ENCODE measurements around the gene DYRK1A. TPM values are rescaled to one million over a fixed set of nuclear protein-coding genes. Genes with fewer than 3 reads are reported as not detected.
A peak's percentile ranks its signal among the peaks of the same experiment; 100 is the strongest.

The DYRK1A gene
- total and polyA plus RNA-seq, 11 donors: 24.5 to 96.6 (median 69.0) TPM

GRCh38 chr21:37402251-37402867 is 35.8 kb downstream of the DYRK1A start:
- Histone ChIP-seq H3K4me3 (no peak overlapping the region), H3K27me3 (no peaks in the 10 kb centered on the region), H3K27ac (no peak overlapping the region), H3K9me3 (peaks cover 0 to 21% (median 5%) of the 10 kb centered on the region in 12 donors), H3K4me1 (peaks cover 0 to 79% (median 61%) of the 10 kb centered on the region in 12 donors), H3K36me3 (no peaks in the 10 kb centered on the region)
- DNase-seq (no peak), ATAC-seq (no peak)
- 77 to 96% (median 93%) methylated on average over 3 of the region's 3 CpGs for WGBS, 4 donors
- no peak for TF ChIP-seq CTCF (IDR thresholded peaks at IDR 0.05)
- TF ChIP-seq POLR2A (IDR thresholded peaks at IDR 0.05): no peak
- intact Hi-C loops (cut with DNase I): no loop called here

GRCh38 chr21:37405629-37406028 is 39.1 kb downstream of the DYRK1A start:
- Histone ChIP-seq H3K27me3 (no peaks in the 10 kb centered on the region), H3K9me3 (peaks cover 0 to 21% (median 5%) of the 10 kb centered on the region in 12 donors), H3K4me1 (peaks cover 5 to 78% (median 54%) of the 10 kb centered on the region in 12 donors), H3K4me3 (no peak overlapping the region), H3K27ac (no peak overlapping the region), H3K36me3 (no peaks in the 10 kb centered on the region)
- TF ChIP-seq CTCF (IDR thresholded peaks at IDR 0.05) (no peak), POLR2A (IDR thresholded peaks at IDR 0.05) (no peak)
- DNase-seq: no peak
- intact Hi-C loops (cut with DNase I): no loop called here
- ATAC-seq: peak in 1 of 4 donors; percentile 26
- WGBS, 4 donors: 60 to 64% (median 62%) methylated on average over 4 of the region's 4 CpGs

GRCh38 chr21:37407719-37408420 is 41.3 kb downstream of the DYRK1A start:
- WGBS, 4 donors: 42 to 46% (median 43%) methylated on average over 6 of the region's 6 CpGs
- DNase-seq: no peak
- Histone ChIP-seq H3K36me3 (no peaks in the 10 kb centered on the region), H3K27me3 (no peaks in the 10 kb centered on the region), H3K27ac (peak overlapping the region in 1 of 12 donors; percentile 28), H3K4me1 (peaks cover 6 to 91% (median 69%) of the 10 kb centered on the region in 12 donors), H3K9me3 (peaks cover 0 to 2% (median 0%) of the 10 kb centered on the region in 12 donors), H3K4me3 (no peak overlapping the region)
- intact Hi-C loops (cut with DNase I): no loop called here
- ATAC-seq: no peak
- TF ChIP-seq CTCF (IDR thresholded peaks at IDR 0.05) (no peak), POLR2A (IDR thresholded peaks at IDR 0.05) (no peak)

- Histone ChIP-seq H3K9me3 (no peaks in the 10 kb centered on the region), H3K27ac (peak overlapping the region in 1 of 12 donors; percentile 28), H3K4me1 (peaks cover 11 to 93% (median 76%) of the 10 kb centered on the region in 12 donors), H3K27me3 (no peaks in the 10 kb centered on the region), H3K4me3 (no peak overlapping the region), H3K36me3 (no peaks in the 10 kb centered on the region)
- 67 to 86% (median 80%) methylated on average over 2 of the region's 2 CpGs for WGBS, 4 donors
- peak in 2 of 4 donors; percentile 19 to 37 for ATAC-seq
- intact Hi-C loops (cut with DNase I): no loop called here
- TF ChIP-seq CTCF (IDR thresholded peaks at IDR 0.05) (no peak), POLR2A (IDR thresholded peaks at IDR 0.05) (no peak)
- DNase-seq: no peak
Measured at GRCh38 chr21:37408464-37409193, 42.1 kb downstream of the DYRK1A start.

Measured in heart left ventricle (tissue), 16 donors.